ENCODE results near the gene CXXC1.
A peak's percentile ranks its signal among the peaks of the same experiment; 100 is the strongest.
"Not testable (repeated sequence)": the region's sequence is repeated elsewhere in the genome, so short reads cannot be mapped to it uniquely, and the experiment has no call there.

CXXC1 gene

DNA sequence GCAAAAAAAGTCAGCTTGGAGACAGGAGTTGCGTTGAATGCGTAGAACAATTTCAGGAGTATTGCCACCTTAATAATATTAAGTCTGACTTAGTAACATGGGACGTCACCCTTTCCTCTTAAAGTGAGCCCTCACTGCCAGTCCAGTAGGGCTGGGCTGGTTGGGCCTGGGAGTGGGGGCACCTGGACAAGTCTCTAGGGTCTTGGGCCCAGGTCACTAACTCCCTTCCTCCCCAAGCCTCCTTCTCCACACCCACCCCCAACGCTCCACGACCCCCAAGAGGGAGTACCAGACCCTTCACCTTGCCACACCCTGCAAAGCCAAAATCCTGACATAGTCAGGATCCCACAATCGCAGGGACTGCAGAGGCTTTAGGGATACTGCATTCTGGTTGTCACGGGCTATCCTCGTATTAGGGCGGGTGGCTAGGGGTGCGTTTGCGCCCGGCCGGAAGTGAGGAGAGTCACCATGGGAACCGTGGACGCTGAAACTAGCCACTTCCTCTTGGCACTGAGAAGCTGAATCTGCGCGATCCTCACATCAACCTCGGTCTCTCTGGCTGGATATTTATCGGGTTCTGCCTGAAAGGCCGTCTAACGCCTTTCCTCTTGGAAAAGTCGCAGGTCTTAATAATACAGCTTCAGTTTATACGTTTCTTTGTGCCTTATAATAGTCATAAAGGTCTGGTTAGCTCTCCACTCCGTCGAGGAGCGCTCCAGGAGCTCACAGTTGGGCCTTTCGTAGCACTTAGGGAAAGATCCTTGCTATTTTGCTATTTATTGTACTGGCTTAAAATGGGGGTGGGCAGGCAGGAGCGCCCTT is 10.3 kb upstream of the CXXC1 start:
- no peak for TF ChIP-seq EZH2phosphoT487 (conservative IDR thresholded peaks at IDR 0.05; ENCODE audit: low read length)
- TF ChIP-seq, protein P1, sequence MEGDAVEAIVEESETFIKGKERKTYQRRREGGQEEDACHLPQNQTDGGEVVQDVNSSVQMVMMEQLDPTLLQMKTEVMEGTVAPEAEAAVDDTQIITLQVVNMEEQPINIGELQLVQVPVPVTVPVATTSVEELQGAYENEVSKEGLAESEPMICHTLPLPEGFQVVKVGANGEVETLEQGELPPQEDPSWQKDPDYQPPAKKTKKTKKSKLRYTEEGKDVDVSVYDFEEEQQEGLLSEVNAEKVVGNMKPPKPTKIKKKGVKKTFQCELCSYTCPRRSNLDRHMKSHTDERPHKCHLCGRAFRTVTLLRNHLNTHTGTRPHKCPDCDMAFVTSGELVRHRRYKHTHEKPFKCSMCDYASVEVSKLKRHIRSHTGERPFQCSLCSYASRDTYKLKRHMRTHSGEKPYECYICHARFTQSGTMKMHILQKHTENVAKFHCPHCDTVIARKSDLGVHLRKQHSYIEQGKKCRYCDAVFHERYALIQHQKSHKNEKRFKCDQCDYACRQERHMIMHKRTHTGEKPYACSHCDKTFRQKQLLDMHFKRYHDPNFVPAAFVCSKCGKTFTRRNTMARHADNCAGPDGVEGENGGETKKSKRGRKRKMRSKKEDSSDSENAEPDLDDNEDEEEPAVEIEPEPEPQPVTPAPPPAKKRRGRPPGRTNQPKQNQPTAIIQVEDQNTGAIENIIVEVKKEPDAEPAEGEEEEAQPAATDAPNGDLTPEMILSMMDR (IDR thresholded peaks at IDR 0.05; ENCODE audit: insufficient read depth, low read length, poor library complexity, severe bottlenecking): no peak
- Histone ChIP-seq H3K27me3 (ENCODE audit: low read length) (no peaks in the 10 kb centered on the region), H3K9me3 (ENCODE audit: insufficient read depth, low read length) (no peaks in the 10 kb centered on the region), H3K27ac (ENCODE audit: low read depth, low read length) (no peak overlapping the region), H3K9ac (ENCODE audit: low read length) (peak overlapping the region; percentile 30; the same call in 1 of the 2 replicates), H3K36me3 (ENCODE audit: low read length) (no peaks in the 10 kb centered on the region), H3K9me2 (replicated peaks; ENCODE audit: insufficient read depth, low read length) (no peaks in the 10 kb centered on the region), H4K20me1 (ENCODE audit: low read depth, low read length) (no peaks in the 10 kb centered on the region), H3F3A (ENCODE audit: insufficient read depth) (no peaks in the 10 kb centered on the region), H2AFZ (ENCODE audit: low read depth, low read length, severe bottlenecking) (peak overlapping the region; percentile 58), H3K4me3 (ENCODE audit: insufficient read depth, low read length, poor library complexity, severe bottlenecking) (peak overlapping the region; percentile 39), H3K79me2 (ENCODE audit: insufficient read depth, low read length) (no peaks in the 10 kb centered on the region), H3K4me2 (ENCODE audit: low read depth, low read length, poor library complexity, severe bottlenecking) (peak overlapping the region; percentile 57)

DNA sequence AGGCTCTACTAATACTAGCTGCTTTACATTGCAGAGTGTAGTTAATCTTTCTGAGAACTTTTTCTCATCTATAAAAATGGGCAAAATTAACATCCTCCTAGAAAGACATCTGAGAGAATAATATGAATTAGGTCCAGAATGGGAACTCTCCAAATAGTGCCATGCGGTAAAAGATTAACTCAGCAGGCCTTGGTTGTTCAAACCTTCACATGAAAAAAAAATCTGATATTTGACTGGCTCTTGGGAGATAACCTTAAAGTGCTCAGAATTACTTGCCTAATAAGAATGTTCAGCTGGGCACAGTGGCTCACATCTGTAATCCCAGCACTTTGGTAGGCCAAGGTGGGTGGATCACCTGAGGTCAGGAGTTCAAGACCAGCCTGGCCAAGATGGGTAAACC is 5.5 kb upstream of the CXXC1 start:
- peaks cover 8% of the 10 kb centered on the region for H3F3A ChIP-seq (ENCODE audit: insufficient read depth)
- no peak overlapping the region for H2AFZ ChIP-seq (ENCODE audit: low read depth, low read length, severe bottlenecking)
- TF ChIP-seq, protein P1 (IDR thresholded peaks at IDR 0.05; ENCODE audit: insufficient read depth, low read length, poor library complexity, severe bottlenecking): no peak
- no peak for TF ChIP-seq EZH2phosphoT487 (conservative IDR thresholded peaks at IDR 0.05; ENCODE audit: low read length)
- no peak overlapping the region for H3K4me3 ChIP-seq (ENCODE audit: insufficient read depth, low read length, poor library complexity, severe bottlenecking)
- no peaks in the 10 kb centered on the region for H3K9me2 ChIP-seq (replicated peaks; ENCODE audit: insufficient read depth, low read length)
- H3K9ac ChIP-seq (ENCODE audit: low read length): no peak overlapping the region
- no peak overlapping the region for H3K27ac ChIP-seq (ENCODE audit: low read depth, low read length)
- no peaks in the 10 kb centered on the region for H3K79me2 ChIP-seq (ENCODE audit: insufficient read depth, low read length)
- H3K27me3 ChIP-seq (ENCODE audit: low read length): no peaks in the 10 kb centered on the region
- H4K20me1 ChIP-seq (ENCODE audit: low read depth, low read length): no peaks in the 10 kb centered on the region
- no peaks in the 10 kb centered on the region for H3K9me3 ChIP-seq (ENCODE audit: insufficient read depth, low read length)
- no peak overlapping the region for H3K4me2 ChIP-seq (ENCODE audit: low read depth, low read length, poor library complexity, severe bottlenecking)
- H3K36me3 ChIP-seq (ENCODE audit: low read length): no peaks in the 10 kb centered on the region

DNA sequence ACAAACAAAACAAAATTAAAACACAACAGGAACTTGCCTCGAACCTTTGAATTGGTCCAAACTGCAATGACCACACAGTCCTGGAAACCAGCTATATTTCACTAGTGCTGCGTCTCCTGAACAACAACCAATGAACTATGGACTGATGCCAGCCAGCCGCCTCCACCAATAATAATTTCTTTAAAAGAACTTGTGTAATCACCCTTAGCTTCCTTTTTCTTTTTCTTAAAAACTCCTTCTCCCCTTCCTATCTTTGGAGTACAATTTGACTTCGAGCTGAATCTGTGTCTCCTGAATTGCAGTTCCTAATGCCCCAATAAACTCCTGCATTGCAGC is 1.6 kb upstream of the CXXC1 start:
- Histone ChIP-seq H3F3A (ENCODE audit: insufficient read depth) (peaks cover 11% of the 10 kb centered on the region), H3K27ac (ENCODE audit: low read depth, low read length) (no peak overlapping the region), H3K9me2 (replicated peaks; ENCODE audit: insufficient read depth, low read length) (no peaks in the 10 kb centered on the region), H3K9ac (ENCODE audit: low read length) (no peak overlapping the region), H4K20me1 (ENCODE audit: low read depth, low read length) (peaks cover 6% of the 10 kb centered on the region; the same call in 1 of the 2 replicates), H3K4me2 (ENCODE audit: low read depth, low read length, poor library complexity, severe bottlenecking) (no peak overlapping the region), H3K79me2 (ENCODE audit: insufficient read depth, low read length) (peaks cover 21% of the 10 kb centered on the region), H3K27me3 (ENCODE audit: low read length) (no peaks in the 10 kb centered on the region), H3K9me3 (ENCODE audit: insufficient read depth, low read length) (no peaks in the 10 kb centered on the region), H3K36me3 (ENCODE audit: low read length) (no peaks in the 10 kb centered on the region), H3K4me3 (ENCODE audit: insufficient read depth, low read length, poor library complexity, severe bottlenecking) (no peak overlapping the region), H2AFZ (ENCODE audit: low read depth, low read length, severe bottlenecking) (peak overlapping the region; percentile 11)
- no peak for TF ChIP-seq EZH2phosphoT487 (conservative IDR thresholded peaks at IDR 0.05; ENCODE audit: low read length)
- TF ChIP-seq, protein P1 (IDR thresholded peaks at IDR 0.05; ENCODE audit: insufficient read depth, low read length, poor library complexity, severe bottlenecking): no peak

DNA sequence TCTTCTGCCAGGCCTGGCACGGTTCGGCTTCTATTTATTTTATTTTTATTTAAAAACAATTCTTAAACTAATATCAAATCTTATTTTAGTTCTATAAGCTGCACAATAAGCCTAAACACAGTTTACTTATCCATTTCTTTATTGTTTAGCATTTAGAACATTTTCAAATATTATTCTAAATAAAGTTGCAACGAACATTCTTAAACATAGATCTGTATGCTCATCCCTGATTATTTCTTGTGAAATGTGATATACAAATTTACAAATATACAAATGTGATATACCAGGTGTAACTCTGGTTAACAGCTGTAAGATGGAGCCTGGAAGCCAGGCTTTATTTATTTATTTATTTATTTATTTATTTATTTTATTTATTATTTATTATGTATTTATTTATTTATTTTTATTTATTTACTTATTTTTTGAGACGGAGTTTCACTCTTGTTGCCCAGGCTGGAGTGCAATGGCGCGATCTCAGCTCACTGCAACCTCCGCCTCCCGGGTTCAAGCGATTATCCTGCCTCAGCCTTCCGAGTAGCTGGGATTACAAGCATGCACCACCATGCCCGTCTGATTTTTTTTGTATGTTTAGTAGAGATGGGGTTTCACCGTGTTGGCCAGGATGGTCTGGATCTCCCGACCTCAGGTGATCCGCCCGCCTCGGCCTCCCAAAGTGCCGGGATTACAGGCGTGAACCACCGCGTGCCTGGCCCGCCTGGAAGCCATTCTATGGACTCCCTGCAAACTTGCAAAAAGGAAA is 1.0 kb upstream of the CXXC1 start:
- H3K27me3 ChIP-seq (ENCODE audit: low read length); H4K20me1 ChIP-seq (ENCODE audit: low read depth, low read length); H3K9me3 ChIP-seq (ENCODE audit: insufficient read depth, low read length); H3K9me2 ChIP-seq (replicated peaks; ENCODE audit: insufficient read depth, low read length); H3K36me3 ChIP-seq (ENCODE audit: low read length): not testable (repeated sequence)
- Histone ChIP-seq H3K4me3 (ENCODE audit: insufficient read depth, low read length, poor library complexity, severe bottlenecking) (peak overlapping the region; percentile 80), H3K9ac (ENCODE audit: low read length) (peak overlapping the region; percentile 82), H3K79me2 (ENCODE audit: insufficient read depth, low read length) (peaks cover 21% of the 10 kb centered on the region), H2AFZ (ENCODE audit: low read depth, low read length, severe bottlenecking) (peak overlapping the region; percentile 89), H3K27ac (ENCODE audit: low read depth, low read length) (peak overlapping the region; percentile 77), H3F3A (ENCODE audit: insufficient read depth) (peaks cover 14% of the 10 kb centered on the region), H3K4me2 (ENCODE audit: low read depth, low read length, poor library complexity, severe bottlenecking) (peak overlapping the region; percentile 54)

Measured in SU-DHL-6 (cell line).